ENCODE results near the gene ARHGAP24. TPM values are rescaled to one million over a fixed set of nuclear protein-coding genes. Genes with fewer than 3 reads are reported as not detected.

Gene ARHGAP24
- total and polyA plus RNA-seq, 10 of the 15 experiments (the other 5 are each of a cell fraction or from before 2014, with no cell fraction given), result 0.10 to 4.2 (median 0.52) TPM

- BruUV-seq (replicated peaks), result no TSS peak
- RAD21 ChIA-PET (ENCODE audit: unreplicated experiment), result no interaction called here
Measured at GRCh38 chr4:85864259-85865205, 389.6 kb downstream of the ARHGAP24 start.

More at GRCh38 chr4:85864259-85865205, 389.6 kb downstream of the ARHGAP24 start:
- Histone ChIP-seq H3K27me3 (replicated peaks in 1 of 2; ENCODE audit: control insufficient read depth in 2 of 2, insufficient read depth in 2 of 2, low read length in 1 of 2) (no peaks in the 10 kb centered on the region), H4K20me1 (ENCODE audit: control insufficient read depth, insufficient read depth) (no peaks in the 10 kb centered on the region), H3K27ac (ENCODE audit: control insufficient read depth, insufficient read depth) (no peak overlapping the region), H3K79me2 (ENCODE audit: control insufficient read depth, insufficient read depth, low read length) (no peaks in the 10 kb centered on the region), H3K36me3 (ENCODE audit: control insufficient read depth in 2 of 2, insufficient read depth in 2 of 2, low read length in 1 of 2) (no peaks in the 10 kb centered on the region), H3K4me1 (ENCODE audit: control insufficient read depth, insufficient read depth, low read length) (no peaks in the 10 kb centered on the region), H3K4me2 (ENCODE audit: control insufficient read depth, insufficient read depth) (no peak overlapping the region), H3K9ac (ENCODE audit: control insufficient read depth, insufficient read depth, low read length) (no peak overlapping the region), H3K9me3 (replicated peaks; ENCODE audit: control insufficient read depth, insufficient read depth, low read length) (no peaks in the 10 kb centered on the region), H2AFZ (ENCODE audit: control insufficient read depth, low read depth, low read length) (no peak overlapping the region), H3K4me3 (no peak overlapping the region)
- ChIA-PET POLR2A (interaction anchor here (0.6 kb wide), 1 partner anchor 33 kb away, joined by 3 read pairs; no protein-coding TSS in a partner anchor), SMC1A (ENCODE audit: uncharacterized antibody, unreplicated experiment) (no interaction called here), CTCF (no interaction called here)
- 33% methylated on average over 5 of the region's 5 CpGs for WGBS (ENCODE audit: insufficient coverage, insufficient replicate concordance, low lambda C conversion rate, missing lambda C conversion rate)
- ATAC-seq, result no peak
- no peak for DNase-seq (ENCODE audit: low read depth, low spot score)
- in situ Hi-C loops (cut with MboI), result no loop called here
- intact Hi-C loops (cut with micrococcal nuclease; ENCODE audit: unreplicated experiment), result no loop called here
- FAIRE-seq, result no peak
- TF ChIP-seq PBX3 (IDR thresholded peaks at IDR 0.05; ENCODE audit: insufficient replicate concordance, low read depth, low read length), result no peak
- TF ChIP-seq MYC (IDR thresholded peaks at IDR 0.05; ENCODE audit: insufficient read depth, insufficient read length, insufficient replicate concordance, low read length, severe bottlenecking), result no peak
- TF ChIP-seq MEF2A (IDR thresholded peaks at IDR 0.05; ENCODE audit: insufficient read depth, low read depth, low read length), result no peak
- no peak for TF ChIP-seq ETV6 (conservative IDR thresholded peaks at IDR 0.05 in 1 of 2, IDR thresholded peaks at IDR 0.05 in 1 of 2; ENCODE audit: borderline replicate concordance in 1 of 2, low read depth in 1 of 2)
- TF ChIP-seq PKNOX1 (IDR thresholded peaks at IDR 0.05), result no peak
- no peak for TF ChIP-seq E4F1 (IDR thresholded peaks at IDR 0.05; ENCODE audit: borderline replicate concordance, partially characterized antibody)
- TF ChIP-seq KLF5 (IDR thresholded peaks at IDR 0.05; ENCODE audit: partially characterized antibody), result no peak
- no peak for TF ChIP-seq EGR1 (IDR thresholded peaks at IDR 0.05; ENCODE audit: borderline replicate concordance in 1 of 2, low read depth in 2 of 2, low read length in 2 of 2)
- TF ChIP-seq PML (IDR thresholded peaks at IDR 0.05; ENCODE audit: low read length), result no peak
- TF ChIP-seq CHD4 (IDR thresholded peaks at IDR 0.05), result no peak
- TF ChIP-seq CUX1 (IDR thresholded peaks at IDR 0.05; ENCODE audit: insufficient replicate concordance, low read depth, low read length), result no peak
